T-helper 17 cell (primary cell): Measurements from ENCODE around the gene PSAP. TPM values are rescaled to one million over a fixed set of nuclear protein-coding genes. Genes with fewer than 3 reads are reported as not detected.

Source experiments
- ATAC-seq: fragments of 150-1000 bp; cut with Tn5 transposase; 2 replicates; pipeline ENCODE4 v1.10.0; 2021; ENCODE audit warnings: mild to moderate bottlenecking, moderate library complexity
- DNase-seq, 3 donors: peaks; one replicate each; pipeline versions ENCODE4 v3.0.0 to v3.0.0-alpha.2; 2020 to 2021
- H3K9me3 ChIP-seq: one replicate; pipeline ENCODE4 v1.7.0; 2013; ENCODE audit warnings: low read length, mild to moderate bottlenecking; ENCODE audit not compliant: control insufficient read depth, poor library complexity, severe bottlenecking
- H3K27ac Mint-ChIP-seq: one replicate; pipeline ENCODE4 v1.8.0; 2022; ENCODE audit warnings: mild to moderate bottlenecking, moderate library complexity, mixed read lengths
- H3K27me3 Mint-ChIP-seq: one replicate; pipeline ENCODE4 v1.8.0; 2022; ENCODE audit warnings: mixed read lengths
- H3K36me3 Mint-ChIP-seq: one replicate; pipeline ENCODE4 v1.8.0; 2022; ENCODE audit warnings: low read depth, mixed read lengths
- H3K4me1 Mint-ChIP-seq: one replicate; pipeline ENCODE4 v1.8.0; 2022; ENCODE audit warnings: mild to moderate bottlenecking, mixed read lengths
- H3K4me3 Mint-ChIP-seq: one replicate; pipeline ENCODE4 v1.8.0; 2022; ENCODE audit warnings: mild to moderate bottlenecking, moderate library complexity, mixed read lengths
- total RNA-seq, 4 donors: library from RNA in 2 of 4; stranded (reverse) in 2 of 4; gene quantifications; one replicate each; pipeline ENCODE4 v1.2.3 and lab custom pipeline; 2022 to 2026

Gene PSAP
- total RNA-seq, 2 donors from 2014 or later, result 225 to 235 TPM

DNA sequence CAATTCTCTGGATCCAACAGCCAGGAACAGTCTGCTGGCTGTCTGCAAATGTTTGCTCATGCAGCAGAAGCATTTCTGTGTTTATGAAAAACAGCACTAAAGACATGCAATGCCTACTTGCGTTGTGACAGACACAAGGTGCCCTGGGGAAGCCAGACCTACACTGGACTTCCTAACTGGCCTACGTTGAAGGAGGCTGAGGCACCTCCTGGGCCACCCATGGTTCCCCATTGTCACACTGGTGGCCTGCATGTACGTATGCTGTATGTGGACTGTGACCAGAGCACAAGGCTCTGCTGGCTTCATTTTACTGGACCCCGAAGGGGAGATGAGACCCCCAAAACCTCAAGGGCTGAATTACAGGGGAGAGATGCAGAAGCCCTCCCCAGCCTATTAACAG, 27.7 kb downstream of the PSAP start:
- peaks cover 3% of the 10 kb centered on the region for H3K36me3 Mint-ChIP-seq
- no peak for ATAC-seq
- peak overlapping the region; percentile 32 for H3K27ac Mint-ChIP-seq
- DNase-seq, result no peak
- H3K9me3 ChIP-seq, result no peaks in the 10 kb centered on the region
- H3K4me3 Mint-ChIP-seq, result no peak overlapping the region
- no peaks in the 10 kb centered on the region for H3K27me3 Mint-ChIP-seq
- peaks cover 3% of the 10 kb centered on the region for H3K4me1 Mint-ChIP-seq

GRCh38 chr10:71821909-71822763, 28.9 kb downstream of the PSAP start:
- ATAC-seq (no peak), DNase-seq (no peak)
- Mint-ChIP-seq H3K36me3 (peaks cover 5% of the 10 kb centered on the region), H3K4me3 (peak overlapping the region; percentile 39), H3K27ac (peak overlapping the region; percentile 43), H3K4me1 (peaks cover 4% of the 10 kb centered on the region), H3K27me3 (no peaks in the 10 kb centered on the region)
- H3K9me3 ChIP-seq, result no peaks in the 10 kb centered on the region

- peaks cover 5% of the 10 kb centered on the region for H3K36me3 Mint-ChIP-seq
- H3K27ac Mint-ChIP-seq, result peak overlapping the region; percentile 47
- no peaks in the 10 kb centered on the region for H3K27me3 Mint-ChIP-seq
- DNase-seq, result no peak
- no peak overlapping the region for H3K4me3 Mint-ChIP-seq
- H3K9me3 ChIP-seq, result no peaks in the 10 kb centered on the region
- peaks cover 4% of the 10 kb centered on the region for H3K4me1 Mint-ChIP-seq
- no peak for ATAC-seq
Measured at GRCh38 chr10:71820966-71821365, 30.1 kb downstream of the PSAP start.

- Mint-ChIP-seq H3K36me3 (peaks cover 5% of the 10 kb centered on the region), H3K4me1 (peaks cover 4% of the 10 kb centered on the region), H3K27ac (no peak overlapping the region), H3K27me3 (no peaks in the 10 kb centered on the region), H3K4me3 (no peak overlapping the region)
- H3K9me3 ChIP-seq, result no peaks in the 10 kb centered on the region
- DNase-seq (no peak), ATAC-seq (no peak)
Measured at GRCh38 chr10:71819985-71820384, 31.1 kb downstream of the PSAP start.

DNA sequence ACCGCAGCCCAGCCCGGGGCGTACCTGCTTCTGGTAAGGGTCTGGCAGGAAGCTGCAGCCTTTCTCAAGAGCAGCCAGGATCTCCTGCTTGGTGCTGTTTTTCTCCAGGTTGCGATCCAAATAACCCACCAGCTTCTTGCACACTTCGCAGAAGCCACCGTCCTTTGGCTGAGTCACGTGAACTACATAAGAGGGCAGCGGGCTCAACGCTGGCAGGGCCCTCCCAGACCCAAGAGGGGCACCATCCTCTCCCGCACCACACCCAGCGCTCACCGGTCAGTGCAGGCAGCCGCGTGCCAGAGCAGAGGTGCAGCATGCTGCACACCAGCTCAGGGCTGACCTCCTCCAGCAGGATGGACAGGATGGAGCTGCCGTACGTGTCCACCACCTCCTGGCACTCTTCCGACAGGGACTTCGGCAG, 31.6 kb downstream of the PSAP start:
- Mint-ChIP-seq H3K4me3 (no peak overlapping the region), H3K4me1 (peaks cover 4% of the 10 kb centered on the region), H3K27ac (no peak overlapping the region), H3K27me3 (no peaks in the 10 kb centered on the region), H3K36me3 (peaks cover 5% of the 10 kb centered on the region)
- no peaks in the 10 kb centered on the region for H3K9me3 ChIP-seq
- ATAC-seq, result no peak
- DNase-seq, result no peak

DNA sequence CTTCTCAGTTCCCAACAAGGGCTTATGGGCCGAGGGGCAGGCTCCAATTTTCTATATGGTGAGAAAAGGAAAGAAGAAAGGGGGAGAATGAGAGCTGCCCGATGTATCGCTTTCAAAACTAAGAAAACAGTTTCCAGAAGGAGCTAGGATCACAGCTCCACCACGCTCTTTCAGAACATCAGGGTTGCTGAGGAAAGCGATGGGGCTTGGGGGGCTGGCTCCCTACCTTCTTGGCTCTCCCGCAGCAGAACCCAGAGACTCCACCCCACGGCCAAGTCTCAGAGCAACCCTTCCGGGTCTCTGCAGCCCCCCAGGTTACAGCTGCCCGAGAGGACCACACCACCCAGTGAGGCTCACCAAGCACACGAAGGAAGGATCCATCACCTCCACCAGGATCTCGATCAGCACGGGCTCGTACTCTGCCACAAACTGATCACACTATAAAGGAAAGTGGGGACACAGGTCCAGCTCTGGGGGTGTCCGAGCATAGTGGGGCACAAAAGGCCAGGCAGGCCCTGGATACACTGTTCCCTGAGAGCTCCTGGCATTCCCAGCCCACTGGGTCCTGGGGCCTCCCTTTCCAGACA, 32.3 kb downstream of the PSAP start:
- no peaks in the 10 kb centered on the region for H3K27me3 Mint-ChIP-seq
- peak overlapping the region; percentile 24 for H3K27ac Mint-ChIP-seq
- ATAC-seq (no peak), DNase-seq (no peak)
- H3K36me3 Mint-ChIP-seq, result peaks cover 4% of the 10 kb centered on the region
- no peaks in the 10 kb centered on the region for H3K9me3 ChIP-seq
- H3K4me1 Mint-ChIP-seq, result peaks cover 4% of the 10 kb centered on the region
- no peak overlapping the region for H3K4me3 Mint-ChIP-seq

- Mint-ChIP-seq H3K36me3 (peaks cover 2% of the 10 kb centered on the region), H3K4me3 (no peak overlapping the region), H3K4me1 (peaks cover 2% of the 10 kb centered on the region), H3K27me3 (no peaks in the 10 kb centered on the region), H3K27ac (peak overlapping the region; percentile 24)
- ATAC-seq (peak; percentile 19), DNase-seq (no peak)
- H3K9me3 ChIP-seq, result no peaks in the 10 kb centered on the region
Measured at GRCh38 chr10:71817831-71818655, 33.0 kb downstream of the PSAP start.

- H3K36me3 Mint-ChIP-seq, result peaks cover 2% of the 10 kb centered on the region
- H3K27ac Mint-ChIP-seq, result peak overlapping the region; percentile 67
- no peak overlapping the region for H3K4me3 Mint-ChIP-seq
- H3K4me1 Mint-ChIP-seq, result peaks cover 2% of the 10 kb centered on the region
- no peaks in the 10 kb centered on the region for H3K27me3 Mint-ChIP-seq
- ATAC-seq, result no peak
- no peaks in the 10 kb centered on the region for H3K9me3 ChIP-seq
- DNase-seq, result no peak
Measured at GRCh38 chr10:71816936-71817618, 34.0 kb downstream of the PSAP start.

- Mint-ChIP-seq H3K4me1 (peaks cover 2% of the 10 kb centered on the region), H3K27ac (peak overlapping the region; percentile 67), H3K36me3 (peaks cover 2% of the 10 kb centered on the region), H3K27me3 (no peaks in the 10 kb centered on the region), H3K4me3 (peak overlapping the region; percentile 19)
- DNase-seq (no peak), ATAC-seq (no peak)
- H3K9me3 ChIP-seq, result no peaks in the 10 kb centered on the region
Measured at GRCh38 chr10:71816421-71816851, 34.6 kb downstream of the PSAP start.

DNA sequence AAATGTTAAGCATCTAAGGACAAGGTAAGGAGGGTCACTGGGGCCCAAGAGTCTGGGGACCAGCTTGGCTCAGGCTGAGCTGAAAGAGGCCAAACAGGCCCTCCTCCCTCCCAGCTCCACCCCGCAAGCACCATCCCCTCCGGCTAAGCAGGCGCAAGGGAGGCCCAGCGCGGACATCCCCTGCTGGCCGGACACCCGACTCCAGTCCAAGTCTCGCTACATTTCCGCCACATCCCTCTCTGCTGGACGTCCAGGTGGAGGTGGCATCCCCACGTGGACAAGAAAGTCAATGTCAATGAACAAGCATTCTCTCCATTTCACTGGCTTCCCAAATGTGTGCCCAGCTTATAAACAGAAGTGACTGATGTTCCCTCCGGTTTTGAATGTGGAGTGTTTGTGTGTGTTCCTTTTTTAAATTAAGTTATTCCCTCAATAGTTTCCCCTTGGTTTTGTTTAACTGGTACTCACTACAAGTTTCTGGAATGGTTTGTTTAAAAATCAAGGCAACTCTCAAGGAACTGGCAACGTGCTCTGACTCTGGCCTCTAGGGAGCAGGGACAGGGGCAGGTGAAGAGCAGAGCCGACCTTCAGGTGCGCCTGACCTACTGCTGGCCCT, 35.4 kb downstream of the PSAP start:
- no peak for ATAC-seq
- Mint-ChIP-seq H3K4me3 (no peak overlapping the region), H3K27ac (peak overlapping the region; percentile 67), H3K4me1 (peaks cover 2% of the 10 kb centered on the region), H3K36me3 (peaks cover 2% of the 10 kb centered on the region), H3K27me3 (no peaks in the 10 kb centered on the region)
- H3K9me3 ChIP-seq, result no peaks in the 10 kb centered on the region
- DNase-seq, result no peak

- Mint-ChIP-seq H3K27me3 (no peaks in the 10 kb centered on the region), H3K4me3 (no peak overlapping the region), H3K27ac (peak overlapping the region; percentile 77), H3K4me1 (peaks cover 2% of the 10 kb centered on the region), H3K36me3 (peaks cover 2% of the 10 kb centered on the region)
- ATAC-seq, result no peak
- DNase-seq, result no peak
- no peaks in the 10 kb centered on the region for H3K9me3 ChIP-seq
Measured at GRCh38 chr10:71814922-71815411, 36.1 kb downstream of the PSAP start.

DNA sequence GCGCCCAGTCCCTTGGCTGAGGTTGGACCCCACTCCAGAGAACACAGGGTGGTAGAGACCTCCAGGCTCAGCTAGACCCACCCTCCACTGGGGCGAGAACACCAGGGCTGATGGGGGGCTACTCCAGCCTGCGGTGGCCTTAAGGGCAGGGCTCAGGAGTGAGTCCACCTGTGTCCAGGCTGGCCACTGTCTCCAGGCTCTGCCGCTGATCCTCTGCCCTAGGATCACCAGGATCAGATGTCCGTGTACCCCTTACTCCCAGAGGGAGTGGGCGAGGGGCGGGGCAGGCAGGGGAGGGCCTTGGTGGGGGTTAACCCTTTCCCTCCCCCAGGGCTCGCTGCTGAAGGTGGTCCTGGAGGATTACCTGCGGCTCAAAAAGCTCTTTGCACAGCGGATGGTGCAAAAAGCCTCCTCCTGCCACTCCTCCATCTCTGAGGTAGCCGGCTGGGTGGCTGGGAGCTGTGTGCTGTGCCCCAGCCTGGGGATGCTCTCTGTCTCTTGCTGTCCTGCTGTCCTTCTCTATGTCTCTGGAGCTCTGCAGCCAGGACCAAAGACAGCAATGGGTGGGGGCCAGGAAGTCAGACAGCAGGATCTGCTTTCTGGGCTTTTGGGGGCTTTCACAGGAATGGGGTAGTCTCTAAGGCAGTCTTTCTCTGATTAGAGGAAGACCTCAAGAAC, 38.0 kb downstream of the PSAP start:
- no peaks in the 10 kb centered on the region for H3K9me3 ChIP-seq
- Mint-ChIP-seq H3K27me3 (no peaks in the 10 kb centered on the region), H3K4me1 (peaks cover 5% of the 10 kb centered on the region), H3K4me3 (no peak overlapping the region), H3K27ac (peak overlapping the region; percentile 41), H3K36me3 (peaks cover 3% of the 10 kb centered on the region)
- ATAC-seq (no peak), DNase-seq (no peak)
